Mammary epithelial cell (primary cell): Measurements from ENCODE around the gene SULT4A1.

Experiments used
- CTCF ChIP-seq, 2 donors: IDR thresholded peaks in 1 of 2; conservative IDR thresholded peaks in 1 of 2; 2 replicates each; pipeline ENCODE4 v1.5.1; 2011 to 2012; ENCODE audit warnings: inconsistent platforms in 2 of 2, low read length in 2 of 2, mild to moderate bottlenecking in 2 of 2, control low read depth in 1 of 2, low read depth in 1 of 2; ENCODE audit not compliant: insufficient read depth in 1 of 2; ENCODE audit errors: extremely low read depth in 1 of 2
- EZH2 ChIP-seq: IDR thresholded peaks from 2 replicates; pipeline ENCODE4 v1.6.1; 2012; ENCODE audit warnings: low read length, inconsistent platforms, borderline replicate concordance

GRCh38 chr22:43881091-43882061 lies 19.1 kb upstream of the SULT4A1 start:
- TF ChIP-seq CTCF (conservative IDR thresholded peaks at IDR 0.05 in 1 of 2, IDR thresholded peaks at IDR 0.05 in 1 of 2; ENCODE audit: extremely low read depth in 1 of 2, insufficient read depth in 1 of 2, low read depth in 1 of 2, low read length in 2 of 2), result no peak
- no peak for TF ChIP-seq EZH2
